ENCODE data around the gene SIT1. TPM values are rescaled to one million over a fixed set of nuclear protein-coding genes. Genes with fewer than 3 reads are reported as not detected.
"Not testable (repeated sequence)": the region's sequence is repeated elsewhere in the genome, so short reads cannot be mapped to it uniquely, and the experiment has no call there.

Gene SIT1
- total RNA-seq, 3 donors from 2014 or later: 1.2 to 3.3 (median 1.9) TPM

DNA sequence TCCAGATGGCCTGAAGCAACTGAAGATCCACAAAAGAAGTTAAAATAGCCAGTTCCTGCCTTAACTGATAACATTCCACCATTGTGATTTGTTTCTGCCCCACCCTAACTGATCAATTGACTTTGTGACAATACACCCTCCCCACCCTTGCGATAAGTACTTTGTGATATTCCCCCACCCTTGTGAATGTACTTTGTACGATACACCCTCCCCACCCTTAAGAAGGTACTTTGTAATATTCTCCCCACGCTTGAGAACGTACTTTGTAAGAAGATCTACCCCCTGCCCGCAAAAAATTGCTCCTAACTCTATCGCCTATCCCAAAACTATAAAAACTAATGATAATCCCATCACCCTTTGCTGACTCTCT lies 13.9 kb downstream of the SIT1 start:
- DNase-seq; H3K9me3 ChIP-seq; H3K4me3 ChIP-seq; H3K4me1 ChIP-seq (ENCODE audit: low read depth); H3K36me3 ChIP-seq (ENCODE audit: low read depth); intact Hi-C loops (cut with DNase I, micrococcal nuclease); ATAC-seq: not testable (repeated sequence)

DNA sequence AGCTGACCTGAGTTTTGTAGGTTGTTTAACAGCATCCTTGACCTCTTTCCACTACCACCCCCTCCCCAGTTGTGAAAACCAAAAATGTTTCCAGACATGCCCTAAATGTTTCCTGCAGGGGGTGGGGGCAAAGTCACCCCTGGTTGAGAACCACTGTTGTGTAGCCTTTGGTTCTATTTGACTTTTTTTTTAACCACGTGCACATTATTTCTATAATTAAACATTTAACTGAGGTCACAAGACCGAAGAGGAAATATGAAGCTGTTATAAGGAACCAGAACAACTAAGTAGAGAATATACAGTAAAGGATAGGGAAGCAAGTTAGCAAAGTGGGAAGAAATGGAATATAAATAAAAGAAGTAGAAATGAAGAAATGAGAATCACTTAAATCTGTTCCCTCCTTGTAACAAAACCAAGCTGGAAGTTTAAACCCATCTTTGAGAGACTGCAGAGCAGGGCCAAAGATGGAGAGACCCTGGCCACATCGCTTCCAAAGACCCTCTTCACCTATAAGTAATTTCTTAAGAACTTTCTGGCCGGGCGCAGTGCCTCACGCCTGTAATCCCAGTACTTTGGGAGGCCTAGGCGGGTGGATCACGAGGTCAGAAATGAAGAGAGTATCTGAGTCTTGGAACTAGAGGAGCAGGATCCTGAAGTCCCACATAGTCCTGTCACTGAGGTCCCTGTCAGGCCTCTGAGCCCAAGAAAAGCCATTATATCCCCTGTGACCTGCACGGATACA lies 14.4 kb downstream of the SIT1 start:
- TF ChIP-seq, protein P1, sequence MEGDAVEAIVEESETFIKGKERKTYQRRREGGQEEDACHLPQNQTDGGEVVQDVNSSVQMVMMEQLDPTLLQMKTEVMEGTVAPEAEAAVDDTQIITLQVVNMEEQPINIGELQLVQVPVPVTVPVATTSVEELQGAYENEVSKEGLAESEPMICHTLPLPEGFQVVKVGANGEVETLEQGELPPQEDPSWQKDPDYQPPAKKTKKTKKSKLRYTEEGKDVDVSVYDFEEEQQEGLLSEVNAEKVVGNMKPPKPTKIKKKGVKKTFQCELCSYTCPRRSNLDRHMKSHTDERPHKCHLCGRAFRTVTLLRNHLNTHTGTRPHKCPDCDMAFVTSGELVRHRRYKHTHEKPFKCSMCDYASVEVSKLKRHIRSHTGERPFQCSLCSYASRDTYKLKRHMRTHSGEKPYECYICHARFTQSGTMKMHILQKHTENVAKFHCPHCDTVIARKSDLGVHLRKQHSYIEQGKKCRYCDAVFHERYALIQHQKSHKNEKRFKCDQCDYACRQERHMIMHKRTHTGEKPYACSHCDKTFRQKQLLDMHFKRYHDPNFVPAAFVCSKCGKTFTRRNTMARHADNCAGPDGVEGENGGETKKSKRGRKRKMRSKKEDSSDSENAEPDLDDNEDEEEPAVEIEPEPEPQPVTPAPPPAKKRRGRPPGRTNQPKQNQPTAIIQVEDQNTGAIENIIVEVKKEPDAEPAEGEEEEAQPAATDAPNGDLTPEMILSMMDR (IDR thresholded peaks at IDR 0.05): no peak
- Histone ChIP-seq H3K4me3 (no peak overlapping the region), H3K36me3 (ENCODE audit: low read depth) (no peaks in the 10 kb centered on the region), H3K4me1 (ENCODE audit: low read depth) (no peaks in the 10 kb centered on the region), H3K9me3 (no peaks in the 10 kb centered on the region)
- ATAC-seq (peak; percentile 46), DNase-seq (no peak)
- intact Hi-C loops (cut with DNase I, micrococcal nuclease): no loop called here

DNA sequence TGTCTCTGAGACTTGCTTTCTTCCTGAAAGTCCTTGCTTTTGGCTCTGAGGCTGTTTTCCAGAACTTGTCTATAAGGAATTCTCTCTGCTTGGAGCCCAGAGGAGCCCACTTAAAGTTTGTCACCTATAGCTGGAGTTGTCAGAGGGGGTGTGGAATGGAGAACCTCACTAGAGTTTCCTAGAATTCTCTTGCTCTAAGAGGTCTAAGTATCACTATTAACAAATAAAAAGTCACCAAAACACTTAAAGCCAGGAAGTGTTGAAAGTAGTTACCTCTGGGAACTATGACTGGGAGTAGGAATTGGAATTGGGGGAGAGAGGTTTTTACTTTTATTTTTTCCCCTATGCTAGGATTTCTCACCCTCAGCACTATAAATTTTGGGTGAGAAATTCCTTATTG lies 15.0 kb downstream of the SIT1 start:
- Histone ChIP-seq H3K4me3 (no peak overlapping the region), H3K9me3 (no peaks in the 10 kb centered on the region), H3K36me3 (ENCODE audit: low read depth) (no peaks in the 10 kb centered on the region), H3K4me1 (ENCODE audit: low read depth) (no peaks in the 10 kb centered on the region)
- TF ChIP-seq, protein P1 (IDR thresholded peaks at IDR 0.05): no peak
- intact Hi-C loops (cut with DNase I, micrococcal nuclease): no loop called here
- ATAC-seq: no peak
- DNase-seq: no peak

- Histone ChIP-seq H3K9me3 (no peaks in the 10 kb centered on the region), H3K4me1 (ENCODE audit: low read depth) (no peaks in the 10 kb centered on the region), H3K36me3 (ENCODE audit: low read depth) (no peaks in the 10 kb centered on the region), H3K4me3 (no peak overlapping the region)
- intact Hi-C loops (cut with DNase I, micrococcal nuclease): no loop called here
- ATAC-seq: no peak
- no peak for DNase-seq
- TF ChIP-seq, protein P1 (IDR thresholded peaks at IDR 0.05): no peak
Observed at GRCh38 chr9:35629597-35629996, 21.1 kb downstream of the SIT1 start.

DNA sequence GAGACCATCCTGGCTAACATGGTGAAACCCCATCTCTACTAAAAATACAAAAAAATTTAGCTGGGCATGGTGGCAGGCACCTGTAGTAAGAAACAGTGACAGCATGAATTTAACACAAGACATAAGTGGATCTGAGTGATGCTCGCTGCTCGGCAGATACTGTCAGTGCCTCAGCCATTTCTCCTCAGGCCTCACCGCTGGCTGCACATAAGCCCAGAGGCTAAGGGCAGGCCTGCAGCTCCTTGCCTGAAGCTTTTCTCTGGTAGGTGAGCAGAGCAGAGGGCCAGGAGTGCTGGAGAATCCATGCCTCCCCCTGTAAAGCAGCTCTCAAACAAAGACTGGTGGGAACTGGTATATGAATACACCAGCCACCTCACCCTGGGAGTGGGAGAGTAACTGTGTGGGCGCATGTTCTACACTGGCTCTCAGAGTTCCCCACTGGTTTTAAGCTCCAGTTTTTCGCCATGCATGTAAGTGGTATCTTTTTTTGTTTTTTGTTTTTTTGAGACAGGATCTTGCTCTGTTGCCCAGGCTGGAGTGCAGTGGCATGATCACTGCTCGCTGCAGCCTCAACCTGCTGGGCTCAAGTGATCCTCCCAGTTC lies 22.2 kb downstream of the SIT1 start:
- DNase-seq: no peak
- intact Hi-C loops (cut with DNase I, micrococcal nuclease): no loop called here
- Histone ChIP-seq H3K4me1 (ENCODE audit: low read depth) (no peaks in the 10 kb centered on the region), H3K9me3 (no peaks in the 10 kb centered on the region), H3K36me3 (ENCODE audit: low read depth) (no peaks in the 10 kb centered on the region), H3K4me3 (no peak overlapping the region)
- ATAC-seq: no peak
- TF ChIP-seq, protein P1 (IDR thresholded peaks at IDR 0.05): no peak

DNA sequence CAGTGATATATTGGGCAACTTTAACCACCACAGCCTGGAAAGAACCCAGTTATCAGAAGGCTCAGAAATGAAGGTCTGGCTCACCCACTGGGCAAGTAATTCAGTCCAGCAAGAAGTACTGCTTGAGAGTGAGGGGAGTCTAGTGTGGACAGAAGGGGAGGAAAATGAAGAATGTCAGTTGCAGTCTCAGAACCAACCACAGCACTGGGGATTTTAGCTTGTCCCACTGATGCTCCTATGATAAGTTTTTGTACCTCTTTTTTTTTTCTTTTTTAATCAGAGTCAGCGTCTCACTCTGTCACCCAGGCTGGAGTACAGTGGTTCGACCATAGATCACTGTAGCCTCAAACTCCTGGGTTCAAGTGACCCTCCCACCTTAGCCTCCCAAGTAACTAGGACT lies 23.2 kb downstream of the SIT1 start:
- intact Hi-C loops (cut with DNase I, micrococcal nuclease): no loop called here
- Histone ChIP-seq H3K4me3 (no peak overlapping the region), H3K4me1 (ENCODE audit: low read depth) (no peaks in the 10 kb centered on the region), H3K36me3 (ENCODE audit: low read depth) (no peaks in the 10 kb centered on the region), H3K9me3 (no peaks in the 10 kb centered on the region)
- DNase-seq: no peak
- TF ChIP-seq, protein P1 (IDR thresholded peaks at IDR 0.05): no peak
- ATAC-seq: no peak
